Natural killer cell (primary cell): ENCODE results near the gene CDYL2. TPM values are rescaled to one million over a fixed set of nuclear protein-coding genes. Genes with fewer than 3 reads are reported as not detected.

Experiments
- ATAC-seq, 3 donors: fragments of 150-1000 bp in 2 of 3; fragments of 200-7000 bp in 1 of 3; cut with Tn5 transposase; 1 replicate in 1 of 3; 2 replicates in 2 of 3; pipeline ENCODE4 v1.10.0; 2021; ENCODE audit warnings: mild to moderate bottlenecking in 2 of 3, moderate library complexity in 2 of 3
- DNase-seq, 2 donors: peaks; one replicate each; pipeline versions ENCODE4 v3.0.0 to v3.0.0-alpha.2; 2013 to 2021; ENCODE audit warnings: mixed read lengths in 1 of 2
- H3K27ac ChIP-seq: one replicate; pipeline ENCODE4 v1.5.1; 2013; ENCODE audit warnings: mild to moderate bottlenecking, low read length
- H3K27me3 ChIP-seq: one replicate; pipeline ENCODE4 v1.6.1; 2013; ENCODE audit warnings: low read length; ENCODE audit not compliant: control insufficient read depth, insufficient read depth
- H3K36me3 ChIP-seq: one replicate; pipeline ENCODE4 v1.6.1; 2013; ENCODE audit warnings: low read length; ENCODE audit not compliant: control insufficient read depth, insufficient read depth
- H3K4me1 ChIP-seq: one replicate; pipeline ENCODE4 v1.6.1; 2013; ENCODE audit warnings: low read length; ENCODE audit not compliant: control insufficient read depth, insufficient read depth
- H3K4me3 ChIP-seq: one replicate; pipeline ENCODE4 v1.5.1; 2013; ENCODE audit warnings: low read length
- H3K9me3 ChIP-seq: one replicate; pipeline ENCODE4 v1.6.1; 2013; ENCODE audit warnings: low read length; ENCODE audit not compliant: control insufficient read depth, insufficient read depth
- H3K27ac Mint-ChIP-seq, 2 donors: one replicate each; pipeline ENCODE4 v1.8.0; 2022; ENCODE audit warnings: mild to moderate bottlenecking in 2 of 2, mixed read lengths in 2 of 2, moderate library complexity in 1 of 2
- H3K27me3 Mint-ChIP-seq, 2 donors: one replicate each; pipeline ENCODE4 v1.8.0; 2022; ENCODE audit warnings: low read depth in 2 of 2, mixed read lengths in 2 of 2
- H3K36me3 Mint-ChIP-seq: one replicate; pipeline ENCODE4 v1.8.0; 2022; ENCODE audit warnings: mixed read lengths
- H3K4me1 Mint-ChIP-seq, 2 donors: one replicate each; pipeline ENCODE4 v1.8.0; 2022; ENCODE audit warnings: mixed read lengths in 2 of 2
- H3K4me3 Mint-ChIP-seq: one replicate; pipeline ENCODE4 v1.8.0; 2022; ENCODE audit warnings: mild to moderate bottlenecking, moderate library complexity, mixed read lengths
- H3K9me3 Mint-ChIP-seq, 2 donors: one replicate each; pipeline ENCODE4 v1.8.0; 2022; ENCODE audit warnings: mixed read lengths in 2 of 2
- WGBS: methylation state at CpG from one replicate; pipeline ENCODE4 v1.1.7; 2013; ENCODE audit warnings: missing lambda C conversion rate; ENCODE audit not compliant: insufficient coverage; 5-methylcytosine and 5-hydroxymethylcytosine counted together
- intact Hi-C: fragments of 100-400 bp; cut with micrococcal nuclease; formaldehyde crosslinking; loops from one replicate; pipeline ENCODE4 v1.14.2; 2022
- total RNA-seq, 4 donors: library from RNA; stranded (reverse); fragments of 120-200 nt in 1 of 4; gene quantifications; one replicate each; pipeline versions ENCODE4 v1.2.3 to v1.2.4, GENCODE V29; 2013 to 2022
- TF ChIP-seq, protein P1 (sequence below): fragments of 200-600 bp; IDR thresholded peaks from one replicate; pipeline ENCODE4 v1.8.0; 2022; ENCODE audit warnings: antibody characterized with exemption

CDYL2 gene
- total RNA-seq, 3 donors from 2014 or later (not counting 1 experiment from before 2014, with no cell fraction given), result 2.7 to 14.5 (median 3.4) TPM

- no peak for ATAC-seq
- no peaks in the 10 kb centered on the region for H3K36me3 Mint-ChIP-seq
- H3K27me3 Mint-ChIP-seq, result peaks cover 0 to 2% of the 10 kb centered on the region in 2 donors
- no peak for DNase-seq
- Histone ChIP-seq H3K9me3 (no peaks in the 10 kb centered on the region), H3K4me3 (no peak overlapping the region), H3K4me1 (no peaks in the 10 kb centered on the region), H3K36me3 (no peaks in the 10 kb centered on the region), H3K27me3 (no peaks in the 10 kb centered on the region), H3K27ac (no peak overlapping the region)
- H3K9me3 Mint-ChIP-seq, result no peaks in the 10 kb centered on the region
- H3K4me1 Mint-ChIP-seq, result no peaks in the 10 kb centered on the region
- no peak overlapping the region for H3K27ac Mint-ChIP-seq
- WGBS, result 80% methylated on average over 1 of the region's 1 CpG
- H3K4me3 Mint-ChIP-seq, result no peak overlapping the region
- TF ChIP-seq, protein P1, sequence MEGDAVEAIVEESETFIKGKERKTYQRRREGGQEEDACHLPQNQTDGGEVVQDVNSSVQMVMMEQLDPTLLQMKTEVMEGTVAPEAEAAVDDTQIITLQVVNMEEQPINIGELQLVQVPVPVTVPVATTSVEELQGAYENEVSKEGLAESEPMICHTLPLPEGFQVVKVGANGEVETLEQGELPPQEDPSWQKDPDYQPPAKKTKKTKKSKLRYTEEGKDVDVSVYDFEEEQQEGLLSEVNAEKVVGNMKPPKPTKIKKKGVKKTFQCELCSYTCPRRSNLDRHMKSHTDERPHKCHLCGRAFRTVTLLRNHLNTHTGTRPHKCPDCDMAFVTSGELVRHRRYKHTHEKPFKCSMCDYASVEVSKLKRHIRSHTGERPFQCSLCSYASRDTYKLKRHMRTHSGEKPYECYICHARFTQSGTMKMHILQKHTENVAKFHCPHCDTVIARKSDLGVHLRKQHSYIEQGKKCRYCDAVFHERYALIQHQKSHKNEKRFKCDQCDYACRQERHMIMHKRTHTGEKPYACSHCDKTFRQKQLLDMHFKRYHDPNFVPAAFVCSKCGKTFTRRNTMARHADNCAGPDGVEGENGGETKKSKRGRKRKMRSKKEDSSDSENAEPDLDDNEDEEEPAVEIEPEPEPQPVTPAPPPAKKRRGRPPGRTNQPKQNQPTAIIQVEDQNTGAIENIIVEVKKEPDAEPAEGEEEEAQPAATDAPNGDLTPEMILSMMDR, result no peak
- intact Hi-C loops, result no loop called here
Measured at GRCh38 chr16:80766798-80767197, 37.6 kb downstream of the CDYL2 start.

DNA sequence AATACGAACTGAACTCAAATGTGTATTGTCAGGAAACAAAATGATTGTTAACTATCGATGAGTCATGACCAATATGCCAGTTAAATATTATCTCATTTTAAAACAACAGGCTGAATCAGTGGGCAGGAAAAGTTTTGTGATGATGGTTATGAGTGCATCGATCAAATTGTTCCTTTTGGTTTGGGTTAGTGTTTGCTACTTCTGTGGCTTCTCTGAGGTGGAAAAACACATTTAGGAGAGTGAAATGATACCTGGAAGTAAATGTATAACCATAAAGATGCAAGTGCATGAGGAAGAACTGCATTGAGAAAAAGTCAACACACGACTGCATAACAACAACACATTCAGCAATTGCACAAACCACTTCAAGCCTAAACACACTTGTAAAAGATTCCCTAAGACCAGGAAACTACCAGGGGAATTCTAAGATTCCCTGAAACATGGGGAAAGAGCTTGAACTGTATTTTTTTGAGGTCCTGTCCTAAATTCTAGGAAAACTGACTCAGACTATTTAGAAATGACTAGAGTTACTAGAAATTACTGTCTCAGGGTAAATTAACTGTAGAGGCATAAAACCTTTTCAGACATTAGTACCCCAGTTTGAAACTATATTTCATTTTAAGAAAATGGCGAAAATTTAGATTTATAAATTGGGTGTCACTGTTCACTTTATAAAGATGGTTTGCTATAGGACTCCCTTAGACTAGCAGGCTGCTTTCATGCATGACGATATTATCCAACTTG, 44.8 kb downstream of the CDYL2 start:
- TF ChIP-seq, protein P1, result no peak
- H3K27ac ChIP-seq, result no peak overlapping the region
- H3K27me3 Mint-ChIP-seq, result no peaks in the 10 kb centered on the region
- no peak overlapping the region for H3K4me3 Mint-ChIP-seq
- intact Hi-C loops, result no loop called here
- no peak for ATAC-seq
- H3K36me3 ChIP-seq, result no peaks in the 10 kb centered on the region
- no peaks in the 10 kb centered on the region for H3K9me3 Mint-ChIP-seq
- no peaks in the 10 kb centered on the region for H3K36me3 Mint-ChIP-seq
- H3K4me3 ChIP-seq, result no peak overlapping the region
- H3K4me1 Mint-ChIP-seq, result no peaks in the 10 kb centered on the region
- H3K27me3 ChIP-seq, result no peaks in the 10 kb centered on the region
- 81% methylated on average over 5 of the region's 6 CpGs for WGBS
- DNase-seq, result no peak
- no peaks in the 10 kb centered on the region for H3K9me3 ChIP-seq
- H3K4me1 ChIP-seq, result no peaks in the 10 kb centered on the region
- H3K27ac Mint-ChIP-seq, result no peak overlapping the region

DNA sequence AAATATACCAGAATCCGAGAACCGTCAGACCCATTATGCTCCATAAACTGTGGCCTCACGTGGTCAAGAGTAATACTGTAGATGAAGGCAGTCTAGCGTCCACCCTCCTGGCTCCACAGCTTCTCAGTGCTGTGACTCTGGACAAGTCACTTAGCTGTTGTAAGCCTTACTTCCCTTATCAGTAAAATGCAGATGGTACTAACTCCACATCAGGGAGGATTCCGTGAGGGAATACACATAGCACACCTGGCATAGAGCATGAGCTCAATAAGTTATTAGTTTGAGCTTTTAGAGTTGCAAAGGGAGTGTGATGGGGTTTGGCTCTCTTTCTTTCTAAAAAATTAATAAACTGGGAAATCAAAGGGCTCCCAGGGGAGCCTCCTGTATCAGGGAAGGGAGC, 49.9 kb downstream of the CDYL2 start:
- Mint-ChIP-seq H3K27me3 (peaks cover 0 to 8% of the 10 kb centered on the region in 2 donors), H3K27ac (no peak overlapping the region), H3K4me3 (no peak overlapping the region), H3K4me1 (no peaks in the 10 kb centered on the region), H3K9me3 (no peaks in the 10 kb centered on the region), H3K36me3 (no peaks in the 10 kb centered on the region)
- intact Hi-C loops, result no loop called here
- H3K4me3 ChIP-seq, result no peak overlapping the region
- WGBS, result 91% methylated on average over 5 of the region's 5 CpGs
- no peaks in the 10 kb centered on the region for H3K27me3 ChIP-seq
- H3K36me3 ChIP-seq, result no peaks in the 10 kb centered on the region
- TF ChIP-seq, protein P1, result no peak
- no peak overlapping the region for H3K27ac ChIP-seq
- H3K4me1 ChIP-seq, result no peaks in the 10 kb centered on the region
- ATAC-seq (no peak), DNase-seq (no peak)
- H3K9me3 ChIP-seq, result no peaks in the 10 kb centered on the region

DNA sequence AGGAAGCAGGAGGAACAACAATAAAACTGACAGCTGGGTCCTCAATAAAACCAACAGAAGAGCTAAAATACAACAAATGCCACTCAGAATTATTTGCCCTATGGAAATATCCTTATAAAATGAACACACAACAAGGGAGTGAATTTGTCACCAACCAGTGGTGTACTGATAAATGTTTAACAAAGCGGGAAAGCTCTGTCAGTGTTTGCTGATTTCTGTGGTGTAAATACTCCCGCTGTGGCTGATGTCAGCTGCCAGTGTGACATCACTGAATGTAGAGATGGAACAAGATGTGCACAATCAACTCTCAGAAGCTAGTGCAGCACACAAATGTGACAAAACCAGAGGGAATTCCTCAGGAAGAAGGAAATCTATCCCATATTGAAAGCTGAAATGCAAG, 51.9 kb downstream of the CDYL2 start:
- Histone ChIP-seq H3K4me1 (no peaks in the 10 kb centered on the region), H3K27me3 (no peaks in the 10 kb centered on the region), H3K9me3 (no peaks in the 10 kb centered on the region), H3K27ac (no peak overlapping the region), H3K36me3 (no peaks in the 10 kb centered on the region), H3K4me3 (no peak overlapping the region)
- no peak overlapping the region for H3K27ac Mint-ChIP-seq
- TF ChIP-seq, protein P1, result no peak
- H3K4me1 Mint-ChIP-seq, result no peaks in the 10 kb centered on the region
- H3K36me3 Mint-ChIP-seq, result no peaks in the 10 kb centered on the region
- intact Hi-C loops, result no loop called here
- peaks cover 0 to 8% of the 10 kb centered on the region in 2 donors for H3K27me3 Mint-ChIP-seq
- DNase-seq, result no peak
- H3K9me3 Mint-ChIP-seq, result no peaks in the 10 kb centered on the region
- WGBS, result 100% methylated on average over 2 of the region's 2 CpGs
- no peak for ATAC-seq
- no peak overlapping the region for H3K4me3 Mint-ChIP-seq
